Uterus (tissue), 2 donors: Measurements from ENCODE around the gene CST7.

ENCODE experiments used
- POLR2A ChIP-seq, 2 donors: fragments of 450-650 bp; IDR thresholded peaks; one replicate each; pipeline ENCODE4 v1.6.1; 2016; ENCODE audit warnings: antibody characterized with exemption in 2 of 2, mild to moderate bottlenecking in 1 of 2, moderate library complexity in 1 of 2
- TF ChIP-seq, protein P1 (sequence below), 4 experiments: fragments of 200-600 bp in 2 of 4; fragments of 450-650 bp in 2 of 4; sonication (generic) in 2 of 4; IDR thresholded peaks; one replicate each; pipeline ENCODE4 v1.5.1; 2016 to 2019; ENCODE audit warnings: antibody characterized with exemption in 4 of 4, mild to moderate bottlenecking in 2 of 4, moderate library complexity in 1 of 4

DNA sequence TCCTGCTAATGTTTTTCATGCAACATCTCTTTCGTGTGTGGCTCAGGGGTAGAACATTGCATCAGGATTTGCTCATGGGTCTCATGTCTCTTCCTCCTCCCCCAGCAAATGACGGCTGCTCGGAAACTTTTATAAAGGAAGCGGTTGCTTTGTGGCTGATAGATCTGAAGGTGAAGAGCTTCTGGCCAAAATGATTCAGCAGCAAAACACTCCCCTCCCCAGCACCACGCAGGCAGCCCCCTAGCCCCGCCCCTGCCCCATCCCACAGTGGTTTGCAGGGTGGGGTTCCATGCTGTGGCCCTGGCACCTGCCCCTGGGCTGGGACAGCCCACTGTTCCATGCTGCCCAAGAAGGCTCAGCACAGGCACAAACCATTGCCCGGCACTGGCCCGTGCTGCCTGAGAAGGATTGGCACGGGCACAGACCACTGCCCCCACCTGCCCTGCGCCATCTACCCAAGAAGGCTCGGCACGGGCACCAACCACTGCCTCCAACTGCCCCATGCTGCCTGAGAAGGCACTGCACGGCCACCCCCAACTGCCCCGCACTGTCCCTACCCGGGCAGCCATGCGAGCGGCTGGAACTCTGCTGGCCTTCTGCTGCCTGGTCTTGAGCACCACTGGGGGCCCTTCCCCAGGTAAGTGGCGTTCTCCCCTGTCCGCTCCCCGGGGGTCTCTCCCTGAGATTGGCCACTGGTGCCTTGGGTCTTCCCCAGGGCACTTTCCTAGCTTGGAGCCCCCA lies at the start of gene CST7:
- TF ChIP-seq, protein P1, sequence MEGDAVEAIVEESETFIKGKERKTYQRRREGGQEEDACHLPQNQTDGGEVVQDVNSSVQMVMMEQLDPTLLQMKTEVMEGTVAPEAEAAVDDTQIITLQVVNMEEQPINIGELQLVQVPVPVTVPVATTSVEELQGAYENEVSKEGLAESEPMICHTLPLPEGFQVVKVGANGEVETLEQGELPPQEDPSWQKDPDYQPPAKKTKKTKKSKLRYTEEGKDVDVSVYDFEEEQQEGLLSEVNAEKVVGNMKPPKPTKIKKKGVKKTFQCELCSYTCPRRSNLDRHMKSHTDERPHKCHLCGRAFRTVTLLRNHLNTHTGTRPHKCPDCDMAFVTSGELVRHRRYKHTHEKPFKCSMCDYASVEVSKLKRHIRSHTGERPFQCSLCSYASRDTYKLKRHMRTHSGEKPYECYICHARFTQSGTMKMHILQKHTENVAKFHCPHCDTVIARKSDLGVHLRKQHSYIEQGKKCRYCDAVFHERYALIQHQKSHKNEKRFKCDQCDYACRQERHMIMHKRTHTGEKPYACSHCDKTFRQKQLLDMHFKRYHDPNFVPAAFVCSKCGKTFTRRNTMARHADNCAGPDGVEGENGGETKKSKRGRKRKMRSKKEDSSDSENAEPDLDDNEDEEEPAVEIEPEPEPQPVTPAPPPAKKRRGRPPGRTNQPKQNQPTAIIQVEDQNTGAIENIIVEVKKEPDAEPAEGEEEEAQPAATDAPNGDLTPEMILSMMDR (IDR thresholded peaks at IDR 0.05): no peak
- TF ChIP-seq POLR2A (IDR thresholded peaks at IDR 0.05): no peak
